ENCODE measurements around the gene GAA. TPM values are rescaled to one million over a fixed set of nuclear protein-coding genes. Genes with fewer than 3 reads are reported as not detected.
A peak's percentile ranks its signal among the peaks of the same experiment; 100 is the strongest.

The GAA gene
- total RNA-seq, 2 donors from 2014 or later: 63.0 to 93.9 TPM

DNA sequence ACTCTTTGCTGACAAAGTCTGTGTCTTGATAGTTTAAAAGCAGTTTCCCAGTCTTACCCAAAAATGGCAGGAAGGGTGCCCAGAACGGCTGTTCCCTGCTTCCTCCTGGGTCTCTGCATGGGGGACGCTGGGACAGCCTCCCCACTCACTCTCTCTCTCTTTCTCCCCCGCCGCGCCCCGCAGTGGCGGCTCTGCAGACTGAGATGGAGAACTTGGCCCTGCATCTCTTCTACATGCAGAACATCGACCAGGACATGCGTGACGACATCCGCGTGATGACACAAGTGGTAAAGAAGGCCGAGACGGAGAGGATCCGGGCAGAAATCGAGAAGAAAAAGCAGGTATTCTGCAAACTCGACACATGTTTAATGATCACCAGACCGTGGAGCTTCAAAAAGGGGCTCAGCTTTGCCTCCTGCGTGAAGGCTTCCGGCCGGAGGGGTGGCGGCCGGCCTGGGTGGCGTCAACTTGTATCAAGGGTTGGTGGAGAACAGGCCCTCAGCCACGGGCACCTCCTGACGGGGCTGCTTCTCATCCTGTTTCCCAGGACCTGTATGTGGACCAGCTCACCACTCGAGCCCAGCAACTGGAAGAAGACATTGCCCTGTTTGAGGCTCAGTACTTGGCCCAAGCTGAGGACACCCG, 42.9 kb upstream of the GAA start:
- no peak for TF ChIP-seq POLR2A (IDR thresholded peaks at IDR 0.05)
- TF ChIP-seq, protein P1, sequence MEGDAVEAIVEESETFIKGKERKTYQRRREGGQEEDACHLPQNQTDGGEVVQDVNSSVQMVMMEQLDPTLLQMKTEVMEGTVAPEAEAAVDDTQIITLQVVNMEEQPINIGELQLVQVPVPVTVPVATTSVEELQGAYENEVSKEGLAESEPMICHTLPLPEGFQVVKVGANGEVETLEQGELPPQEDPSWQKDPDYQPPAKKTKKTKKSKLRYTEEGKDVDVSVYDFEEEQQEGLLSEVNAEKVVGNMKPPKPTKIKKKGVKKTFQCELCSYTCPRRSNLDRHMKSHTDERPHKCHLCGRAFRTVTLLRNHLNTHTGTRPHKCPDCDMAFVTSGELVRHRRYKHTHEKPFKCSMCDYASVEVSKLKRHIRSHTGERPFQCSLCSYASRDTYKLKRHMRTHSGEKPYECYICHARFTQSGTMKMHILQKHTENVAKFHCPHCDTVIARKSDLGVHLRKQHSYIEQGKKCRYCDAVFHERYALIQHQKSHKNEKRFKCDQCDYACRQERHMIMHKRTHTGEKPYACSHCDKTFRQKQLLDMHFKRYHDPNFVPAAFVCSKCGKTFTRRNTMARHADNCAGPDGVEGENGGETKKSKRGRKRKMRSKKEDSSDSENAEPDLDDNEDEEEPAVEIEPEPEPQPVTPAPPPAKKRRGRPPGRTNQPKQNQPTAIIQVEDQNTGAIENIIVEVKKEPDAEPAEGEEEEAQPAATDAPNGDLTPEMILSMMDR (IDR thresholded peaks at IDR 0.05): no peak
- intact Hi-C loops (cut with DNase I): no loop called here
- ATAC-seq (no peak), DNase-seq (no peak)
- Histone ChIP-seq H3K9me3 (no peaks in the 10 kb centered on the region), H3K36me3 (replicated peaks in 1 of 2; ENCODE audit: insufficient read depth in 1 of 2, low read depth in 2 of 2) (no peaks in the 10 kb centered on the region), H3K4me1 (no peaks in the 10 kb centered on the region), H3K27me3 (no peaks in the 10 kb centered on the region), H3K4me3 (no peak overlapping the region), H3K27ac (no peak overlapping the region)
- WGBS, 2 donors: 93 to 94% methylated on average over 25 to 28 of the region's 28 CpGs

DNA sequence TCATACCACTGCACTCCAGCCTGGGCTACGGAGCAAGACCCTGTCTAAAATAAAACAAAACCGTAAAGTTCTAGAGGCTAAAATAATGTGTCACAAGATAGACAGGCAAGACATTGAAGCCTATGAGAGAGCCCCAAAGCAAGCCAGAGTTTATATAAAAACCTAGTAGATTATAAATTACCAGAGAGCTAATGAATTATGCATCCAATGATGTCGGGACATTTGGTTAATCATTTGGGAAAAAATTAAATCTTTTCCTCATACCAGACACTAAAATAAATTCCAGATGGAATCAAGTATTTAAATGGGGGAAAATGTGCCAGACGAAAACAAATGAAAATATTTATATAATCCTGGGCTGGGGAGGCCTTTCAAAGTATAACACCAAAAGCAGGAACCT, 40.7 kb upstream of the GAA start:
- H3K4me1 ChIP-seq: no peaks in the 10 kb centered on the region
- no peaks in the 10 kb centered on the region for H3K9me3 ChIP-seq
- H3K27me3 ChIP-seq: no peaks in the 10 kb centered on the region
- 62 to 66% methylated on average over 4 of the region's 4 CpGs for WGBS, 2 donors
- peak overlapping the region in 3 of 4 donors; percentile 63 to 80 (median 79) for H3K27ac ChIP-seq
- intact Hi-C loops (cut with DNase I): no loop called here
- no peak for DNase-seq
- no peaks in the 10 kb centered on the region for H3K36me3 ChIP-seq (replicated peaks in 1 of 2; ENCODE audit: insufficient read depth in 1 of 2, low read depth in 2 of 2)
- no peak overlapping the region for H3K4me3 ChIP-seq
- ATAC-seq: peak; percentile 83
- TF ChIP-seq POLR2A (IDR thresholded peaks at IDR 0.05): no peak
- TF ChIP-seq, protein P1 (IDR thresholded peaks at IDR 0.05): no peak

DNA sequence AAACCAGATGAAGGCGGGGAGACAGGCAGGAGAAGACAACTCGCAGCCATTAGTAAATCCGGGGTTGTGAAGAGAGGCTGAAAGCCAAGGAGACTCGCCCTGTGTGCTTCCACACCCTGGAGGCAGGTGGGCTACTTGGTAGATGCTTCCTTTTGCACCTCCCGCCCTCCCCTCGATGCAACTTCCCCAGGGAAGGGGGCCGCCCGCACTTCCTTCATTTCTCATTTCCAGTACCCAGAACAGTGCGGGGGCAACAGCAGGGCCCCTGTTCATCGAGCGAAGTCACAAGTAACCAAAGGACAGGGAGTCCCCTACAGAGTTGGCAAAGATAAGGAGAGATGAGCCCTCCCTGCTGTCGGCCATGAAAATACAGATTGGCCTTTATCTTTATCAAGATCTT, 40.0 kb upstream of the GAA start:
- intact Hi-C loops (cut with DNase I): no loop called here
- DNase-seq: no peak

DNA sequence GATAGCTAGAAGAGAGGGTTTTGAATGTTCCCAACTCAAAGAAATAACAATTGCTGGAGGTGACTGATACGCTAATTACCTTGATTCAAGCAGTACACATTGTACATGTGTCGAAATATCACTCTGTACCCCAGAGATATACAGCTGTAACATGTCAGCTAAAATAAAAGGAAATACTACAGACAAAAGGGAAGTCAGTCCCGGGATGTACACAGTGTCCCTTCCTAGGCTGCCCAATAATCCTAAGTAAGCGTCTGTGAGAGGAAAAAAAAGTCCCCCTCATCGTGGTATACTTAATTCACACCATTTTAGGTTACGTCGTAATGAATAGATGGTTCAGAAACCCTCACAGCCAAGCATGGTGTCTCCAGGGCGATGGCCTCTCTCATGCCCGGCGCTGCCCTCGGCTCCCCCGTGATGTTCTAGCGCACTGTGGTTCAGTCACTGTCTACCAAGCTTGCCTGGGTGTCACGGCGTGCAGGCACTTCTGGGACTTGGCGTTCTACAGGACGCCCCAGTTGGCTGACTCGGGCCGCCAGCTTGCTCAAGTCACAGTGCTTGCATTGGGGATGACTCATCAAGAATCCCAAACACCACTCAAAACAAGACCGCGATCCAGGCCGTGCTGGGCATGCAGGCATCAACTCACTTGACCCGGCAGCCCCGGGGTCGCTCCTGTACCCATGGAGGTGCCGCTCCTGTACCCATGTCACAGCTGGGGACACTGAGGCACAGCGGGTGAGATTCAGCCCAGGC, 37.4 kb upstream of the GAA start:
- Histone ChIP-seq H3K36me3 (replicated peaks in 1 of 2; ENCODE audit: insufficient read depth in 1 of 2, low read depth in 2 of 2) (no peaks in the 10 kb centered on the region), H3K4me3 (no peak overlapping the region), H3K27ac (peak overlapping the region in 1 of 4 donors; percentile 57), H3K4me1 (peaks cover 12% of the 10 kb centered on the region), H3K27me3 (no peaks in the 10 kb centered on the region), H3K9me3 (no peaks in the 10 kb centered on the region)
- WGBS, 2 donors: 86 to 92% methylated on average over 22 to 27 of the region's 27 CpGs
- ATAC-seq (no peak), DNase-seq (peak in 3 of 4 donors; percentile 30 to 54 (median 43))
- TF ChIP-seq, protein P1 (IDR thresholded peaks at IDR 0.05): no peak
- TF ChIP-seq POLR2A (IDR thresholded peaks at IDR 0.05): no peak
- intact Hi-C loops (cut with DNase I): no loop called here

More for the DNA sequence above, 40.0 kb upstream of the GAA start:
- Histone ChIP-seq H3K36me3 (replicated peaks in 1 of 2; ENCODE audit: insufficient read depth in 1 of 2, low read depth in 2 of 2) (no peaks in the 10 kb centered on the region), H3K4me3 (no peak overlapping the region), H3K4me1 (no peaks in the 10 kb centered on the region), H3K27me3 (no peaks in the 10 kb centered on the region), H3K9me3 (no peaks in the 10 kb centered on the region), H3K27ac (peak overlapping the region in 3 of 4 donors; percentile 63 to 80 (median 79))
- 92 to 95% methylated on average over 12 of the region's 12 CpGs for WGBS, 2 donors
- no peak for TF ChIP-seq POLR2A (IDR thresholded peaks at IDR 0.05)
- TF ChIP-seq, protein P1 (IDR thresholded peaks at IDR 0.05): no peak
- ATAC-seq: no peak

All from body of pancreas (tissue), 4 donors.